Right hindlimb (tissue), 1 donor: ENCODE measurements around the gene CRYBG3.

Experiments used
- DNase-seq: peaks from one replicate; pipeline ENCODE4 v3.0.0-alpha.2; 2018

CRYBG3 gene

GRCh38 chr3:97839944-97840343 is 18.1 kb downstream of the CRYBG3 start:
- DNase-seq, result no peak

GRCh38 chr3:97841304-97841703 is 19.5 kb downstream of the CRYBG3 start:
- no peak for DNase-seq

DNA sequence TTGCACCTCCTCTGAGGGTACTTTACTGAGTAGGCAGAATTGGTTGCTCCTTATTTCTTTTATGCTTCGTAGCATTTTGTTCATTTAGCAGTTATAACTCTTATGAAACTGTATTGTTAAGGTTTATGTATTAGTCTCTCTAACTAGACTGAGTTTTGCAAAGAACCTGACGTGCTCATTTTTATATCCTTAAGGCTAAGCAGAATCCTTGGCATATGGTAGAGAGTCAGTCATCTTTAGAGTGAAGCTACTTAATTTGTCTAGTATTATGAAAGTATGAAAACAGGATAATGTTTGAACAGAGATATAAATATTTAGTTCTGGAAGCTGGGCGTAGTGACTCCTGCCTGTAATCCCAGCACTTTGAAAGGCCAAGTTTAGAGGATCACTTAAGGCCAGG is 20.1 kb downstream of the CRYBG3 start:
- no peak for DNase-seq

GRCh38 chr3:97848779-97849178 is 27.0 kb downstream of the CRYBG3 start:
- DNase-seq, result no peak

DNA sequence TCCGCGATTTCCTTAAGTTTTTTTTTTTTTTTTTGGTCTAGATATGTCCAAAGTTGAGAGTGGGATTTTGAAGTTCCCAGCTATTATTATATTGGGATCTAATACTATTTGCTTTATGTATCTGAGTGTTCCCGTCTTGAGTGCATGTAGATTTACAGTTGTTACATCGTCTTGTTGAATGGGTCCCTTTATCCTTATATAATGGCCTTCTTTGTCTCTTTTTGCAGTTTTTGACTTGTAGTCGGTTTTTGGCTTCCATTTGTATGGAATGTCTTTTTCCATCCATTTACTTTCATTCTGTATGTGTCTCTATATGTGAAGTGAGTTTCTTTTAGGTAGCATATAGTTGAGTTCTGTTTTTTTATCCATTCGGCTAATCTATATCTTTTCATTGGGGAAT is 35.6 kb downstream of the CRYBG3 start:
- DNase-seq, result no peak

DNA sequence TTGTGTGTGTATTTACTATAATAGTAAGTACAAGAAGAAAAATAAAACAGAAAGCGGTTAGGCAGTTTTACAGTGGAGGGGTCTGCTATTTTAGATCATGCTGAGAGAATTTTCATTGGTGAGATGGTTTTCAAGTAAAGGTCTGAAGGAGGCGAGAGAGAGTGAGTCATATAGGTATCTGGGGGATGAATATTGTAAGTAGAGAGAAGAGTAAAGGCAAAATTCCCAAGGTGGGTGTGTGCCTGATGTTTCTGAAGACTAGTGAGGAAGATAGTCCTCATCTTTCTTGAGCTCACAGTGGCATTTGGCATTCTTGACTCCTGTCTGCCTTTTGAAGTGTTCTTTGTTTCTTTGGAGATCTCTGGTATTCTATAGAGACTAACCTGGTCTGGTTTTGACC is 38.6 kb downstream of the CRYBG3 start:
- DNase-seq, result no peak

GRCh38 chr3:97862582-97862981 is 40.8 kb downstream of the CRYBG3 start:
- DNase-seq, result no peak

DNA sequence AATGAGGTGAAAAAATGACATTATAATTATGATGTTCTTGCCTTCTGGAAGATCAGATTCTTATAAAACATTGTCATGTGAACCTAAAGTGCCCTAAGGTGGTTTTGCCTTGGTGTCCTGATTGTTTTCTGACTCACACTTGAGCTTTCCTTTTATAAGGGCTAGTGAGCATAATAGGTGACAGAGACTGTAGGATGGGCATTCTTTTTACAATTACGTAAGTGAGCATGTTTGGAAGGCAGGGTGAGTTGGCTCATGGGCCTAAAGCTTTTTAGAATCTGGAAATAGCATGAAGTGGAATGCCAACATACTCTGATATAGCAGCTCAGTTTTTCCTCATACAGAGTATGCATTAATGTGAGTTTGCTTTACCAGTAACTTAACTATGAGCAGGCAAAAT is 41.2 kb downstream of the CRYBG3 start:
- DNase-seq, result no peak

- DNase-seq, result no peak
Observed at GRCh38 chr3:97863775-97864174, 42.0 kb downstream of the CRYBG3 start.

GRCh38 chr3:97871186-97871585 is 49.4 kb downstream of the CRYBG3 start:
- DNase-seq, result no peak

- DNase-seq, result no peak
Observed at GRCh38 chr3:97871801-97872524, 50.2 kb downstream of the CRYBG3 start.

- no peak for DNase-seq
Observed at GRCh38 chr3:97872525-97873042, 50.8 kb downstream of the CRYBG3 start.

GRCh38 chr3:97880267-97880666 is 58.5 kb downstream of the CRYBG3 start:
- DNase-seq, result no peak

GRCh38 chr3:97882975-97883598 is 61.3 kb downstream of the CRYBG3 start:
- DNase-seq, result no peak

DNA sequence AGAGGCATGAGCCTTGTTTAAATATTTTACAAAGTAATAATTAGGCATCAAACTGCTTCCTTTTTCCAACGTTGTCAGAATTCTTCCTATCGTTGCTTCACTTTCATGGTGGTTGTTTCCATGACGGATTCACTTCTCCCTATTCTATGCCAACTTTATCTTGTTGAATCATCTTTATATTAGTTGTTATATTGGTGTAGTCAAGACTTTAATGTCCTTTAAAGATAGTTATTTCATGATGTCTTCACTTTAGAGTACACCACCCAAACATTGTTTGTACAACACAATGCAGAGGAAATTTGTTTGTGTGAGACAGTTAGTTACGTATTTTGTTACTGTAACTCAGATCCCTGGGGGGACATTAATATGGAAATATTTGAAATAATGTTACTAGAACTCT is 61.9 kb downstream of the CRYBG3 start:
- no peak for DNase-seq

DNA sequence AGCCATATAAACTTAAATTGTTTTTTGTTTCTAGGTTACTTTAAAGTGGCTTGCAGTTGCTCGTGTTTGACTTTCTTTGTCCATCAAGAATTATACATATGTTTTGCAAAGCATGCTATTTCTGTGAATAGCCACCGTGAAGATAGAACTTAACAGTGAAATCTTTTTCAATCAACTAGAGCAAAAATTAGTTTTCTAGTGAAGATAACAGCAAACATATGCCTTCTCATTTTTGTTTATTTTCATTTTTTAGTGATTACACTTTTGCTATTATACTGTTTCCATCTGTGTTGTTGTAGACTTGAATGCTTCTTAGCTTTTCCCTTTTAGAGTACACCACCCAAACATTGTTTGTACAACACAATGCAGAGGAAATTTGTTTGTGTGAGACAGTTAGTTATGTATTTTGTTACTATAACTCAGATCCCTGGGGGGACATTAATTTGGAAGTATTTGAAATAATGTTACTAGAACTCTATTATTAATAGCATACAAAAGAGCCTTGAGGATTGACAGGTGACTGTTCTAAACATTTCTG is 62.8 kb downstream of the CRYBG3 start:
- no peak for DNase-seq

- DNase-seq, result no peak
Observed at GRCh38 chr3:97885931-97886824, 64.4 kb downstream of the CRYBG3 start.

DNA sequence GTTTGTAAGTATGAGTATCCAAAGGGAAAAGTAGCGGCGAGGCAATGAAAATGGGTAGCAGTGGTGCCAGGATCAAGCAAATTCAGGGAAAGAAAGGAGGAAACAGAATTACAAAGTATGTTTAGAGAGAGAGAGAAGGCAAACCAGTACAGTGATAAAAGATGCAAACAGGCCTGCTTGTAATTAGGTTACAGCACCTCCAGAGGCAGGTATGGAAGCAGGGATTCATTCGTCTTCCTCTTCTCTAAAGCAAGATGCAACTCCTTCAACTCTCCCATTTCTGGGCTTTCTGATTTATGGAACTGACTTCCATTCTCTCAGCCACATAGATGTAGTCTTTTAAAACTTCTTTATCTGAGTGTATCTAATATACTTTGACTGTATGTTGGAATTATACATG is 68.0 kb downstream of the CRYBG3 start:
- DNase-seq, result no peak

GRCh38 chr3:97892852-97893251 is 71.0 kb downstream of the CRYBG3 start:
- DNase-seq, result no peak

DNA sequence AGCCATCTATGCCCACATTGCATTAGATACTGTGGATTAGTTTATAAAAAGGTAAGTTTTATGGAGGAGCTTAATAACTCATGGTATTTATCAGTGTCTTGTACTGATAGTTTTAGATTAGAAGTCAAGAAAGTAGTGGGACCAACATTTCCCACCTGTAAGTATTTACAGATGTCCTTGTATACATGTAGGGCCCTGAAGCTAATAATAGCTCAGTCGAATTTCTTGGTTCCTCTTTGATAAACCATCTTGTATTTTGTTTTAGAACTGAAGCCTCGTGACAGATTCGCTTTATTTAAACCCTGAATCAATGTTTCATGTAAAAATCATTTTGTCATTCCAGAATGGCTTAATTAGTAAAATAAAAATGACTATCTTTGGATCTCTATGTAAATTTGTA is 73.4 kb downstream of the CRYBG3 start:
- DNase-seq, result no peak

GRCh38 chr3:97896129-97896528 is 74.3 kb downstream of the CRYBG3 start:
- no peak for DNase-seq

GRCh38 chr3:97896547-97896946 is 74.7 kb downstream of the CRYBG3 start:
- DNase-seq, result no peak

- no peak for DNase-seq
Observed at GRCh38 chr3:97899331-97899730, 77.5 kb downstream of the CRYBG3 start.
